SK-N-MC (cell line): ENCODE results near the gene TBC1D22A.

Experiments used
- EZH2 ChIP-seq: fragments of 200-600 bp; sonication (generic); IDR thresholded peaks from one replicate; pipeline ENCODE4 v1.6.1; 2017; ENCODE audit warnings: antibody characterized with exemption
- POLR2AphosphoS5 ChIP-seq: IDR thresholded peaks from 2 replicates; pipeline ENCODE4 v1.6.1; 2012; ENCODE audit warnings: mild to moderate bottlenecking, low read depth, low read length, borderline replicate concordance

DNA sequence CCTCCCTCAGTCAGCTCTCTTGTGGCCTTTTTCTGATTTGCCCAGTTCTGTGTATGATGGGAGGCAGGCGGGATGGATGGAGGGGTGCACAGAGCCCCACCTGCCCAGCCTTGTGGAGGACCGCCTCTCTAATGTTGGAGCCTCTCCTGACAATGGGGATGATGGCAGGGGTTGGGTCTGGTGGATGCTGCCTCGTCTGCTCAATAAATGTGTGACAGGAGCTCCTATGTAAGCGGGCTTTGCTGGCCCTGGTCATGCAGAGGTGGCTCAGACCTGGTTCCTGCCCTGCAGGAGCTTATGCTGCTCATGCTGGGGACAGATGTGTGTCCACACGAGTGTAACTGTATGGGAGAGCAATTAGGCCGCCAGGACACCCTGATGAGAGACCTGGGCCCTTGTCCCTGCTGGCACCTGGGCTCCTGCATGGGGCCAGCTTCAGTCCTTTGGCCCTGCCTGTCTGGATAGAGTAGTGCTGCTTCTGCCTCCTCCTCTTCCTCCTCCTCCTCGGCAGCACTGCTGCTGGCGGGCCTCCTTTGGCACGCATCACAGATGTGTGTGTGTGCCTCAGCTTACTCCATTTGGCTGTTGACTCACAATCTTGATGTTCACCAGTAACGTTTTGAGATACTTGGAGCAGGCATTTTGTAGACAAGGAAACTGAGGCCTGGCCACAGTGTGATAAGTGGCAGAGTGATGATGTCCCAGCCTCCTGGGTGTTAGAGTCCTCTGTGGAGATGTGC, 131.0 kb downstream of the TBC1D22A start:
- no peak for TF ChIP-seq POLR2AphosphoS5
- no peak for TF ChIP-seq EZH2
